ENCODE measurements around the gene ALS2. TPM values are rescaled to one million over a fixed set of nuclear protein-coding genes. Genes with fewer than 3 reads are reported as not detected.

The ALS2 gene
- total RNA-seq, 2 experiments from 2014 or later: 7.0 to 7.2 TPM

- H3K4me1 Mint-ChIP-seq (ENCODE audit: low read depth): no peaks in the 10 kb centered on the region
- no peak overlapping the region for H3K27ac Mint-ChIP-seq
- no peaks in the 10 kb centered on the region for H3K9me3 ChIP-seq (ENCODE audit: control insufficient read depth in 1 of 2, insufficient read depth in 1 of 2, low read length in 2 of 2)
- H3K27me3 ChIP-seq (ENCODE audit: control insufficient read depth in 1 of 2, insufficient read depth in 2 of 2, low read length in 2 of 2): no peaks in the 10 kb centered on the region
- H3K4me1 ChIP-seq (ENCODE audit: insufficient read depth, low read length): no peaks in the 10 kb centered on the region
- no peaks in the 10 kb centered on the region for H3K36me3 Mint-ChIP-seq (ENCODE audit: low read depth)
- H3K4me3 ChIP-seq (ENCODE audit: low read length): no peak overlapping the region
- peaks cover 15% of the 10 kb centered on the region for H3K27me3 Mint-ChIP-seq
- no peak overlapping the region for H3K27ac ChIP-seq (ENCODE audit: low read depth in 1 of 2, low read length in 2 of 2)
- POLR2A ChIA-PET: no interaction called here
- no peaks in the 10 kb centered on the region for H3K9me3 Mint-ChIP-seq
- CTCF ChIA-PET: no interaction called here
- intact Hi-C loops (cut with DNase I, micrococcal nuclease): no loop called here
- no peak for ATAC-seq (ENCODE audit: poor library complexity)
- no peak overlapping the region for H3K4me3 Mint-ChIP-seq
- no peaks in the 10 kb centered on the region for H3K36me3 ChIP-seq (ENCODE audit: insufficient read depth, low read length)
- no peak for TF ChIP-seq CTCF (IDR thresholded peaks at IDR 0.05)
- DNase-seq: no peak
Measured at GRCh38 chr2:201678401-201678800, 102.3 kb downstream of the ALS2 start.

GRCh38 chr2:201675454-201675853, 105.3 kb downstream of the ALS2 start:
- TF ChIP-seq CTCF (IDR thresholded peaks at IDR 0.05): no peak
- no peak overlapping the region for H3K4me3 ChIP-seq (ENCODE audit: low read length)

GRCh38 chr2:201674794-201675193, 105.9 kb downstream of the ALS2 start:
- Mint-ChIP-seq H3K9me3 (no peaks in the 10 kb centered on the region), H3K36me3 (ENCODE audit: low read depth) (no peaks in the 10 kb centered on the region), H3K4me3 (no peak overlapping the region), H3K27me3 (no peaks in the 10 kb centered on the region), H3K27ac (no peak overlapping the region), H3K4me1 (ENCODE audit: low read depth) (no peaks in the 10 kb centered on the region)
- DNase-seq (no peak), ATAC-seq (ENCODE audit: poor library complexity) (no peak)
- TF ChIP-seq CTCF (IDR thresholded peaks at IDR 0.05): no peak
- Histone ChIP-seq H3K4me3 (ENCODE audit: low read length) (no peak overlapping the region), H3K9me3 (ENCODE audit: control insufficient read depth in 1 of 2, insufficient read depth in 1 of 2, low read length in 2 of 2) (no peaks in the 10 kb centered on the region), H3K36me3 (ENCODE audit: insufficient read depth, low read length) (no peaks in the 10 kb centered on the region), H3K4me1 (ENCODE audit: insufficient read depth, low read length) (no peaks in the 10 kb centered on the region), H3K27me3 (ENCODE audit: control insufficient read depth in 1 of 2, insufficient read depth in 2 of 2, low read length in 2 of 2) (no peaks in the 10 kb centered on the region), H3K27ac (ENCODE audit: low read depth in 1 of 2, low read length in 2 of 2) (no peak overlapping the region)
- intact Hi-C loops (cut with DNase I, micrococcal nuclease): no loop called here
- ChIA-PET CTCF (no interaction called here), POLR2A (no interaction called here)

More at GRCh38 chr2:201675454-201675853, 105.3 kb downstream of the ALS2 start:
- H3K36me3 Mint-ChIP-seq (ENCODE audit: low read depth): no peaks in the 10 kb centered on the region
- no peak for ATAC-seq (ENCODE audit: poor library complexity)
- H3K27me3 ChIP-seq (ENCODE audit: control insufficient read depth in 1 of 2, insufficient read depth in 2 of 2, low read length in 2 of 2): no peaks in the 10 kb centered on the region
- no peak overlapping the region for H3K4me3 Mint-ChIP-seq
- no peaks in the 10 kb centered on the region for H3K4me1 ChIP-seq (ENCODE audit: insufficient read depth, low read length)
- no peaks in the 10 kb centered on the region for H3K4me1 Mint-ChIP-seq (ENCODE audit: low read depth)
- no peak for DNase-seq
- no peaks in the 10 kb centered on the region for H3K9me3 ChIP-seq (ENCODE audit: control insufficient read depth in 1 of 2, insufficient read depth in 1 of 2, low read length in 2 of 2)
- H3K27ac ChIP-seq (ENCODE audit: low read depth in 1 of 2, low read length in 2 of 2): no peak overlapping the region
- no peaks in the 10 kb centered on the region for H3K36me3 ChIP-seq (ENCODE audit: insufficient read depth, low read length)
- POLR2A ChIA-PET: no interaction called here
- no peaks in the 10 kb centered on the region for H3K9me3 Mint-ChIP-seq
- CTCF ChIA-PET: no interaction called here
- no peaks in the 10 kb centered on the region for H3K27me3 Mint-ChIP-seq
- intact Hi-C loops (cut with DNase I, micrococcal nuclease): no loop called here
- H3K27ac Mint-ChIP-seq: no peak overlapping the region

All from CD4-positive, alpha-beta T cell (primary cell).